Measurements from ENCODE around the gene TTLL5.

Gene TTLL5

DNA sequence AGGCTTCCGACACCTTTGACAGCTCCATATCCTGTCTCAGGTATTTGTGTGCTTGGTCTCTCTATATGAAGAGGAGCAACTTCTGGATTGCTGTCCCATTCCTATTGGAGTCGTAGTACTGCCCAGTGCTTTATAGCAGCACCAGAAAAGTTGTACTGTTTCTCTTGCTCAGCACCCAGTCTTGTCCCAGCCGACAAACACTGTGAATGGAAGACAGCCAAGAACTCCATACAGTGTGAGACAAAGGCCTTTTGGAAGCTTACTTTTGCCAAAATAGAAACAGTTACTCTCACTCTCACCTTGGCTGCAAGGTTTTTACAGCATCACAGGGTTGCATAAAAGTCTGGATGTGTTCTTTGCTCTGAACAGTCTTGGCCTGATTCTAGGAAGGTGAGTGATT is 215.5 kb downstream of the TTLL5 start:
- DNase-seq: no peak

DNA sequence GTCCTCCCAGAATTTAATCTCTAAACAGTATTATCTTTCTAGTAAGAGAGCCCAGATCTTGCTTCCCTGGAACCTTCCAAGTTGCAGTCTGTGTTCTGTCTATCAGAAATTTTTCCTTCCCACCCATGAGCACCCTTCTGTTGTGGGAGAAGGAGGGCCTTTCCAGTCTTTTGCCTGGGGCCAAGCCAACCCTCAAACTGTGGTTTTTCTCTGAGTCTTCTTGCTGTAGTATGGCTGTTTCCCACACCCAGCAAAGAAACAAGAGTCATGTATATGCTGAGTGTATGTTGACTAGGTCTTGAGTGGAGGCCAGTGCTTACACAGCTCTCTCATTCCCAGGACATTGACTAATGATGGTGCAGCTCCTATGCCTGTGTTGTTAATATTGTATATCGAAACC is 216.2 kb downstream of the TTLL5 start:
- DNase-seq: no peak

DNA sequence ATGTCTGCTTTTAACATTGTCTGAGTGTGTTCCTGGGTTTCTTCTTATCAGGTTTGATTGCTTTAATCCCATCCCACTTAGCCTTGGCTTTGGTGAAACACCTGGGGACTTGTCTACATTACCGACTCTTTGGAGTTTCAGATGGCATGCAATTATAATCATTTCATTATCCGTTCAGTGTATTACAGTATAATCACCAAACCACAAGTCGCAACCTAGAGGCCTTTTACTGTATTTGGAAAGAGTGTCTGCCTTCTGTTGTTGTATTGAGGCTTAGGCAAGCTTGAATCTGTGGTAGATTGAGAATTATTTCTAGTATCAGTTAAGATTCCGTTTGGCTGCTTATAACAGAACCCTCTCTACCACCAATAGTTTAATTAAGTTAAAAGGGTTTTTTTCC is 216.8 kb downstream of the TTLL5 start:
- DNase-seq: no peak

GRCh38 chr14:75879031-75879430 is 218.0 kb downstream of the TTLL5 start:
- no peak for DNase-seq

GRCh38 chr14:75880512-75880911 is 219.5 kb downstream of the TTLL5 start:
- no peak for DNase-seq

- DNase-seq: no peak
Observed at GRCh38 chr14:75881994-75882393, 220.9 kb downstream of the TTLL5 start.

GRCh38 chr14:75884198-75884611 is 223.2 kb downstream of the TTLL5 start:
- no peak for DNase-seq

GRCh38 chr14:75885829-75886228 is 224.8 kb downstream of the TTLL5 start:
- DNase-seq: no peak

DNA sequence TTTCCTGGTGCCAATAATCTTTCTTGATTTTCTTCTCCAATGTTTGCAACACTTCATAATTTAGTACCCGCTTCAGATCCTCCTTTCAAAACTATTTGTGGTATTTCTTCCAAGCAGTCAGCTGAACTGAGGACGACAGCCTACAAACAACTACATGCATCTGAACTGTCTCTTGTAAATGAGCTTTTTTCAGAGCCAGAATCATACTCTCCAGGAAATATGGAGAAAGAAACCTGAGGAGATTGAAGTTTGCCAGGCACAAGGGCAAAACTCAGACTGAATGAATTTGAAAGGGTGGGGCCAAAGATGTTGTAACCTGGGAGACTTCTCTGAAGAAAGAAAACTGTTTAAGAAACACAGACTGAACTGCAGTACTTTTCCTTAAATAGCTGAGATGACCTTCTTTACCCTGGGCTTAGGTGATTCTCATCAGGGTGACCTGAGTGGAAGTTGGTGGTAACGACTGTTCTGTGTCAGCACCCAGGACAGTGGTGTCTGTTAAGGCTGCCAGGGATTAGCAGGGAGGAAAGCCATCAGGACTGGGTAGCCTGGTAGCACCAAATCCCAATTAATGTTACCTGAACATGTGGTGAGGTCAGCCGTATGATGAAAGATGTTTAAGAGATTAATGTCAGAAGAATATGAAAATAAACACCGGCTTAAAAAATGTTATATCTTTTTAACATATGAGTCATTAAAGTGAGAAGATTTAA is 225.7 kb downstream of the TTLL5 start:
- no peak for DNase-seq

DNA sequence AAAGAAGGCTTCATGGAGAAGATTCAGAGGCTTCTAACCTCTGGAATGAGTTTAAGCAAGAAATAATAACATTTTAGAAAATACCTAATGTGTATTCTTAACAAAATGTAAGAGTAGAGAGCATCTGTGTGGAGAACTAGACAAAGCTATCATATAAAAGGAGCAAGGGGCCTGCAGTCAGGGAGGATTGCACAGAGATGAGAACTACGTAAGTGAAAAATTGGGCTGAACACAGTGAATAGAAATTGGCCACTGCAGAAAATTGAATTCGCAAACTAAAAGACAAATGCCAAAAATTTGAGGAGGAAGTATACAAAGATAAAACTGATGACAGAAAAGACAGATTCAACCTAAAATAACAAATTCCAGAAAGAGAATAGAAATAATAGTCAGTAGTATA is 227.9 kb downstream of the TTLL5 start:
- no peak for DNase-seq

DNA sequence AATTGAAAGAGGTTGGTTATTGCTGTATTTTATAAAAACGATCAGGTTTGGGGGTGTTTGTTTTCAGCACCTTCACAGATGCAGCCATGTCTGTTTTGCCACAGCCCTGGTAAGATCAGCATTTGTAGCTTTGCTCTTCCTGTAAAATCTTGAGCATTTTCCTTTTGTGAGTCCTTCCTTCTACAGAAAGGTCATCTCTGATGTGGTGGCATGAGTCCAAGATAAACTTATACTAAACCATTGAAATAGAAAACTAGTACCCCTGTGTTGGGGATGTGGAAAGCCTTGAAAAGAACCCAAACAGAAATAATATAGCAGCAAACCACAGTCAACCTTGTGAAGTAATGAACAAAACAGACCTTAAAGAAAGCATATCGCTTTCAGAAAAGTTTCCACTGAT is 235.3 kb downstream of the TTLL5 start:
- no peak for DNase-seq

DNA sequence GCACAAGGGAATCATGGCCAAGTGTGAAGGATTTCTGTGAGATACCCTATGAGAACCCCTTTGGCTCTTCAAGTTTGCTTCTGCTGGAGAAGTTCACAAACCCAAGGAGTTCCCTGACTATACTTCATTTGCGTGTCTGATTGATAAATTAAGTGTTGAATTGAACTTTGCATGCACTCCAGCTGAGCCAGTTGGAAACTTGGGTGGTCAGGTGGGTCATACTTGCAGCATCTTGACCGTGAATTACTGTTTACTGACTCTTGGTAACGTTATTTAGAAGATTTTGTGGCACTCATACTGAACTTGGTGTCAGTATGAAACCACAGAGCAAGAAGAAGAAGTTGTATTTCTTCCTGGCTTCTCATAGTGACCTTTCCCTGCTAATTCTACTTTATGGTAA is 243.3 kb downstream of the TTLL5 start:
- DNase-seq: no peak

- DNase-seq: no peak
Observed at GRCh38 chr14:75905147-75905904, 244.3 kb downstream of the TTLL5 start.

DNA sequence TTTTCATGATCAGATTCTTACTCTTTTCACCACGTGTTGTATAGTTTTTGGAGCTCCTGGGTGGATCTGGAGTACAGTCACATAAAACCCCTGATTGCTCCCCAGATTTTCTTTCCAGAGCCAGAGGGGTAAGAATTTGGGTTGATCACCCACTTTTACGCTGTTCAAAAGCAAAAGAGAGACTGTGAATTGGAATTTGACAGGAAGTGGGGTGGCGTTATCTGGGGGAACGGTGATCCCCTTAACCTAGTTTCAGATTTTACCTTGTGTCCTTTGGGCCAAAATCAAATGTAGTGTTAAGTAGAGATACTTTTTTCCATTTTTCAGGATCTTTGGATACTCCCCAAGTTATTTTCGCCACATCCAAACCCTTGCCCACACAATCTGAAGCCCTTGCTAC is 245.2 kb downstream of the TTLL5 start:
- DNase-seq: no peak

DNA sequence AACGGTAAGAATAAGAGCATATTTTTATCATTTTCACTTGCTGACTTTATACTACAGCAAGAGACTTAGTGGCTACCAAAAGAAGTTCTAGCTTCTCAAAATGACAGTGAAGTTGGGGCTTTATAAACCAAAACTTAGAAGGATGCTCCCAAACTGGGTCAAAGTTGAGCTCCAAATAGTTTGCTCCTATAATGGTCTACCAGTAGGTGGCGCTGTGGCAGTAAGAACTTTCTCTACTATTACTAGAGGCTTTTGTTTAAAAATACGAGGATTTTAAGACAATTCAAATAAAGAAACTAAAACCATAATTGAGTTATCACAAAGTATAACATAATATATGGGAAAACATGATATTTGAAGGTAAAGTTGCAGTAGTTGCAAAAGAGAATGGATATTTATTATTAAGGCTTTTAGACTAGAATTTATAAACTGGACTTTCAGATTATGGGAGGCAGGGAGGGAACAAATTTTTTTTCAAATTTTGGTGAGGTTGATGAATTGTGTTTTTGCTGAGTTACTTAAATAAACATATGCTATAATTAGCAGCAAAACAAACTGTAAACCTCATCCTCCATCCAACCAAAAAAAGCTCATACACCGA is 245.7 kb downstream of the TTLL5 start:
- DNase-seq: peak; percentile 69

- no peak for DNase-seq
Observed at GRCh38 chr14:75907756-75908359, 246.8 kb downstream of the TTLL5 start.

GRCh38 chr14:75909630-75910029 is 248.6 kb downstream of the TTLL5 start:
- no peak for DNase-seq

DNA sequence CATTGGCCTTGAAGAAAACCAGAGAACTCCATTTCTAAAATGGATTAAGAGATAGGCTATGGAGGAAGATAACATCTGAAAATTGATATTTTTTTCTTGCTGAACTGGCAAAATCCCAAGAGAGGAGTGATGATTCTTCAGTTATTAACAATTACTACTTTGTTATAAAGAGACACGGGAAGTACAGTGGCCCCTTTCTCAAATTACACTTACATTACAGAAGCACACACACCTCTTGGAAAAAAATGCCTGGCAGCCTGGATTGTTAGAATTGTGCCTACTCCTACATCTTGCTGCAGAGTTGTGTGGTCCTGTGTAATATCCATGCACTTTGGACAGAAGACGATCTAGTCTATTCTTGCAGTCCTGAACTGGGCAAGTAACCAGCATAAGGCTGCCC is 249.0 kb downstream of the TTLL5 start:
- no peak for DNase-seq

DNA sequence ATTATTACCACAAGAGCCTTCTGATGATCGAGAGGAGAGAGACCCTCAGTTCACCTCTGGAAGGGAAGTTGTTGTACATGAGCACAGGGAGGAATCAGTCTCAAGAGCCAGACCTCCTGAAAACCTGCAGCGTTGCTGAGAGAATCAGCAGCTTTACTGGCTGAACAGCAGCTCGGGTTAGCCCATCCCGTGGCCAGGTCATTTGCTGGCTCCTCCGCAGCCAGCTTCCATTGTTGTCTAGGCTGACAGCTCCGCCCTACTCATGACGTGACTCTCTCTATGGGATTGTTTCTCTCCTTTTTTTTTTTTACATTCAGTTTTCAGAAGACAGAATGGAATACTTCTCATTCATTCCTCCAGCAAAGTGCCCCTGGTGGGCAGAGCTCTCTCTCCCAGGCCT is 250.8 kb downstream of the TTLL5 start:
- DNase-seq: no peak

- DNase-seq: no peak
Observed at GRCh38 chr14:75913183-75913582, 252.1 kb downstream of the TTLL5 start.

GRCh38 chr14:75915045-75915444 is 254.0 kb downstream of the TTLL5 start:
- no peak for DNase-seq

- no peak for DNase-seq
Observed at GRCh38 chr14:75917322-75917945, 256.4 kb downstream of the TTLL5 start.

GRCh38 chr14:75917946-75918335 is 256.9 kb downstream of the TTLL5 start:
- no peak for DNase-seq

All from CD4-positive, alpha-beta T cell treated with Interleukin-10 for 1 hour (primary cell).